NOMO-1 treated with DMSO at 0.1 percent for 48 hours (cell line): ENCODE results near the gene EGF.
A peak's percentile ranks its signal among the peaks of the same experiment; 100 is the strongest.

Source experiments
- DNase-seq: peaks from one replicate; lab custom pipeline; 2025; ENCODE audit not compliant: unreplicated experiment; lab: John Stamatoyannopoulos, UW

The EGF gene

DNA sequence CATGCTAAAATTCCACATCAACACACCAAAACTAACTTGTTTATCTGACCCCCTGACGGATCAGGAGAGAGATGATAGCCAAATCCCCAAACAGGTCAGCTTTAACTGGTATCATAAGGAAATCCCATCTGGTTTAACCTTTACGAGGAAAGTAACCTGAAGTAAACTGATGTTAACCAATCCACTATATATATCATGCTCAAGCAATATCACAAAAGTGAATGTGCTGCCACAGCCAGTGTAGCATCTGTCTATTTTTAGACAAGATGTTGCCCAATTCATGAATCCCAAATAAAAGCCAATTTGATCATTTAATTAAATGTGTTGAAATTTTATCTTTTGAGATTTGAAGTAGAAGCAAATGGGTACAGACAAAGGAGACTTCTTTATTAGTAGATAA lies 44.5 kb downstream of the EGF start:
- DNase-seq, result no peak

DNA sequence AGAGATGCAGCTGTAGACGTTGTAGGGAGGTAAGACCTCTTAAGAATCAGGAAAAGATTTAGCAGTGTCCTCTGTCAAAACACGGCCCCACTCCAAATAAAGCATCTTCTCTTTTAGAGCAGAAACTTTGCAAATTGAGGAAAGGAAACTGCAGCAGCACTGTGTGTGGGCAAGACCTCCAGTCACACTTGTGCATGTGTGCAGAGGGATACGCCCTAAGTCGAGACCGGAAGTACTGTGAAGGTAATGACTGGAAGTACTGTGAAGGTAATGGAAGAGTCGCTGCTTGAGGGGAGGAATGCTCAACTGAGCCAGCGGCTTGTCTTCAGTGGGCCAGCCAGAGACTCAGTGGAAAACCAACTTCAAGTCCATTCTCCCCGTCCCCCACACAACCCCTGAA lies 46.5 kb downstream of the EGF start:
- DNase-seq, result peak; percentile 48

DNA sequence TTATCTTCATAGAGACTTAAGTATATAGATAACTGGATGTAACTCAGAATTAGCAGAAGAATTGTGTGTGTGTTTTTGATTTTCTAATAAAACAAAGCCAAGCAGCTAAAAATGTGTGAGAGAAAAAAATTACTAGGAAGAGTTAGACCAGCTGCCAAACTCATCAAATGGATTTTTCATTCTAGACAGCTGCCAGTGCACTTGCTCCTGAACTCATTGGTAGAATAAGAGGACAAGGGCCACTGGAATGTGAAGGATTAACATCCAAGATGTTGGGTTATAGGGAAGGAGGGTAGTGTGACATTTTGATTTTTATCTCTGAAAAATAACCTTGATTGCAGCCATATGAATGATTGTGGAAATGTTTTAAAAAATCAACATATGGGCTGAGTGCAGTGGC lies 49.7 kb downstream of the EGF start:
- DNase-seq, result no peak

GRCh38 chr4:109966891-109967481 lies 54.3 kb downstream of the EGF start:
- no peak for DNase-seq

DNA sequence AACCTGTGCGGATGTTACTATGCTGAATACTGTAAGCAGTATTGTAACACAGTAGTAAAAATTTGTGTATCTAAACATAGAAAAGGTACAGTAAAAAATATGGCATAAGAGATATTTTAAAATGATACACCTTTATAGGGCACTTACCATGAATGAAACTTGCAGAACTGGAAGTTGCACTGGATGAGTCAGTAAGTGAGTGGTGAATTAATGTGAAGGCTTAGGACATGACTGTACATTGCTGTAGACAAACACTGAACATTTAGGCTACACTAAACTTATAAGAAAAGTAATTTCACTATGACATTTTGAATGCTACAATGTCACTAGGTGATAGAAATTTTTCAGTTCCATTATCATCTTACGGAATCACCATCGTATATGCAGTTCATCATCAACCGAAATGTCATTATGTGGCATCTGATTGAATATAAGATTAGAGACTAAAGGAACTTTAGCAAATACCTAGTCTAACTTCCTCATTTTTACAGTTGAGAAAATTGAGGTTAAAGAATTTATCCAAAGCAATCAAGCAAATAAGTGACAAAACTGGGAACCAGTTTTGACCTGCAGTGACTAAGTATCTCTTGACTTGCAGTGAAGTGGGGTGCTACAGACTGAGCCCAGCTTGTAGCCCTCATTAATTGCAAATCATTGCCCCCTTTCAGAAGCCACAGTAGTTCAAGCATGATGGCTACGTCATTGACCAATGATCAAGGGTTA lies 55.3 kb downstream of the EGF start:
- DNase-seq, result peak; percentile 37

DNA sequence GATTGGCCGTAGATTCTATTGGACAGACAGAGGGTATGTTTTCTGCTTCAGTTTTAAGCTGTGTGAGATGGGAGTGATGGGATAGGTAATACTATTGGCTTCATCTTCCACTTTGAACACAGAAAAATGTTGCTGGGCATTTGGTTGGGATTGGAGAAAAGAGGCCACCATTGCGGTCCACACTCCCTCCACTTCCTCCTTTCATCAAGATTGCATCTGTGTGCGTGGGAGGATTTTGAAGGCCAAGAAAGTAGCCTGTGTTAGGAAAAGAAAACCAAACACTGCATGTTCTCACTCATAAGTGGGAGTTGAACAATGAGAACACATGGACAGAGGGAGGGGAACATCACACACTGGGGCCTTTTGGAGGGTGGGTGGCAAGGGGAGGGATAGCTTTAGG lies 56.4 kb downstream of the EGF start:
- DNase-seq, result no peak

DNA sequence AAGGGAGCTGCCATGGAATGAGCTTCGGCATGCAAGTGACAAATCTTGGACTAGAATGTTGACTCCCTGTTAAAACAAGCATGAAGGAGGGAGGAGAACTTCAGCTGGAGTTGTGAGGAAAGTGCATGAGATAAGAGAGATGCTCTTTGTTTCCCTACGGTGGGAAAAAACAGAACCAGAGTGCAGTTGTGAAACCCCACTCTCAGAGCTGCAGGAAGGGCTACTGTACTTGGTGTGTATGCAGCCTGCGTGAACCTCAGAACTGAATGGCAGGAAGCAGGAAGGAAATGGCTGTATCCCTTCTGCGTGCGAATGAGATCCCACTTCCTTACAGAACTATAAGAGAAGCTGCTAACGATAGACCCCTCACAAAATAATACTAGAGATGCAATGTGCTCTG lies 57.2 kb downstream of the EGF start:
- DNase-seq, result peak; percentile 31

DNA sequence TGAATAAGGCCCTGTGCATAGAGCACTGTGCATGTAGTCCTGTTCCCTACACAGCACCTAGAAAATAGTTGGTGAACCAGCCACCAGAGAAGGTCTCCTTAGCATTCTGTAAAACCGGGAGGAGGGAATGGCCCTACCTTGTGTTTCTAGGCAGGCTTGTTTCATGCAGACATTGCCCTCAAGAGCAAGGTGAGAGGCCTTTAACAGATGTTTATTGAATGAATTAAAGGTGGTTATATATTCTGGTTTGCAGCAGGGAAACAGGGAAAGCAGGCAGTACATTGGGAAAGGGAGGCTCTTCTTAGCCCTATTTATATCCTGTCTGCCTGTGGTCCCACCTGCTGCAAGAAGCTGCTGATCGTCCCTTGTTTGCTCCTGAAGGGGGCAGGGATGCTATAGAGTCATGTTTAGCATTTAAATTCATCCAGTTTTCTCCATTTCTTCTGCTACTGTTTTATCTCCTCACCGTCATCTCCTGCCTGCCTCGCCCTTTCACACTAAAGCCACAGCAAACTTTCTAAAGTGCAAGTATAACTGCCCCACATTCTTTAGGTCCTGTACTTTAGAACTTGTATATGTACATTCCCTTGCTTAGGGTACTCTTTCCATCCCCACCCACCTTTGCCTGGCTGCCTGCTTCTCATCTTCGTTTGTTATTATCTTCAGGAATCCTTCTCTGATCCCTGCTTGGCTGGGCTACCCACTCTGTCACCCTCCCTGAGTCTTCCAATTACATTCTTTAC lies 60.3 kb downstream of the EGF start:
- no peak for DNase-seq

GRCh38 chr4:109973529-109973905 lies 60.8 kb downstream of the EGF start:
- no peak for DNase-seq

GRCh38 chr4:109976189-109976588 lies 63.5 kb downstream of the EGF start:
- DNase-seq, result no peak

DNA sequence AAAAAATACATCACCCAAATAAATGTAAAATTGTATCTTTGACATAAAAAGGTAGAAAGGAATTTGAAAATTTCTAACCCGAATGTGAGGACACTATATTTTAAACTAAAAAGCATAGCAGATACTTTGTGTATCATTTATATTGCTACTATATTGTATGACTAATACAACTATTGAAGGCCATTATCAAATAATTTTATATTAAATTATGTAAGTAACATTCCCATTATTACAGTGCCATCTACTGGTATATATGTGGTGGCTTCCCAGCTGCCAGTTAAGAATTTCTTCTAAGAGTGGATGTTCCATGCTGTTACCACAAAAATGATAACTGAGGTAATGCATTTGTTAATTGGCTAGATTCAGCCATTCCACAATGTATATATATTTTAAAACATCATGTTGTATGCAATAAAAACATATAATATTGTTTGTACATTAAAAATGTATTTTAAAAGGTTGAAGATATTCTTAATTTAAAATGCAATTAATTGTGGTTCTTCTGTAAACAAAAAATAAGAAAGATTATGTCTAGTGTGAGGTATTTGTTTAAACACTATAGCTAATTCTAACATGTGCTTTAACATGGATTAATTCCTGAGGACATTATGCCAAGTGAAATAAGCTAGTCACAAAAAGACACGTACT lies 65.3 kb downstream of the EGF start:
- DNase-seq, result no peak

DNA sequence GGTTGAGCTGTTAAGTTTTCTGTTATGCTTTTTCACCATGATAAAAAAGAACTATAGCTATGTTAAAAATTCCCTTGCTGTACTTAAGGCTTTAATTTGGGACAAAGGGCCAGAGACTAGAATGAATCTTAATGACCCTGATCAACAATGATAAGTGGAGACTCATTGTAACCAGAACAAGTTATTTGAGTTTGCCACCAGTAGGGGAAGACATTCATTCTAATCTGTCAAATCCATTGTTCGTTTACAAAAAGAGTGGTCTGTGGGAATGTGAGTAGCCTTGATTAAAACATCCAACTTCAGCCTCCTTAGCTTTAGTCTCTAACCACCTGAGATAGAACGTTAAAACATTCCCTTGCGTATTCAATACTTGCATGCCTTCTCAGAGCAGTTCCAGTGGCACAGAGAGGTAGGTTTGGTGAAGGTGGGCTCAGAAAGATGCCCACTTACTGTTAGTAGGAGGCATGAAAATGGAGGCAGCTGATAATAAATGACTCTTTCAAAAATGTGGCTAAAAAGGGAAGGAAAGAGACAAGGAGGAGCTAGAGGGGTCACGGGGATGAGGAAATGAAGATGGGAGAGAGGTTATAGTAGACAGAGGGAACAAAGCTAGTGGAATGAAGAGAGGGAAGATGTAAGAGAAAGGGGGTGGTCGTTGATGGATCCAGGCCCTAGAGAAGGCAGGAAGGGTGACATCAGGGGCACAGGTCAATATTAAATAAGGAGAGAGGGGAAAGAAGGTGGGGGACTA lies 66.2 kb downstream of the EGF start:
- DNase-seq, result no peak

DNA sequence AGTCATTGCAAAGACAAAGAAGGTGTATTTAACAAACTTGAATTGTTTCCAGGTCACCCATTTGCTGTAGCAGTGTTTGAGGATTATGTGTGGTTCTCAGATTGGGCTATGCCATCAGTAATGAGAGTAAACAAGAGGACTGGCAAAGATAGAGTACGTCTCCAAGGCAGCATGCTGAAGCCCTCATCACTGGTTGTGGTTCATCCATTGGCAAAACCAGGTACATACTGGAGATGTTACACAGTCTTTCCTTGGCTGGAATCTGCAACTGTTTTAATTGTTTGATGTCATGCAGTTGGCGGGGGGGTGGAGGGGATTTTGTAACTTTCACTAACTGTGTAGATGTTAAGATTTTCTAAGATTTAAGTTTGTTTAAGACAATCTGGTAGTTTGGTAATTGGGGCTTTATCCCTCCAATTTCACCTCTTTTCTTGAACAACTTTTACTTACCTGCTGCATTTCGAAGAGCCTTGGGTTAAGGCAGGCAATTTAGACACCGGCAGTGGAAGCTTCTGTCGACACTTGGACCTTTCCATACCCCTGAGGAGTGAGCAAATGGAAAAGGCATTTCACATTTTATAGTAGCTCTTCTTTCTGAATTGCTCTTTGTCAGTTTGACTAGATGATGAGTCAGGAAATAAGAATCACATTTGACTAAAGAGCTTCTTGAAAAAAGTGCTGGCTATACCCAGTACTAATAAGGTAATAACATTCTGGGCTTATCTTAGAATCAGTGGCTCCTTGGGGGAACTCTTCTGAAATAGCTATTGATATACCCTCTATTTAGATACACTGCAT lies 67.4 kb downstream of the EGF start:
- no peak for DNase-seq

DNA sequence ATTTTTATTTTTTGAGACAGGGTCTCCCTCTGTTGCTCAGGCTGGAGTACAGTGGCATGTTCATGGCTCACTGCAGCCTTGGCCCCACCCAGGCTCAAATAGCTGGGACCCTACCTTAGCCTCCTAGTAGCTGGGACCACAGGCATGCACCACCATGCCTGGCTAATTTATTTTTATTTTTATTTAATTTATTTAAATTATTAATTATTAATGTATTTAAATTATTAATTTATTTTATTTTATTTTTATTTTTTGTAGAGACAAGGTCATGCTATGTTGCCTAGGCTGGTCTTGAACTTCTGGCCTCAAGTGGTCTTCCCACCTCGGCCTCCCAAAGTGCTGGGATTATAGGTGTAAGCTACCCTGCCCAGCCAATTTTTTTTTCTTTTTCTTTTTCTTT lies 69.3 kb downstream of the EGF start:
- DNase-seq, result no peak

DNA sequence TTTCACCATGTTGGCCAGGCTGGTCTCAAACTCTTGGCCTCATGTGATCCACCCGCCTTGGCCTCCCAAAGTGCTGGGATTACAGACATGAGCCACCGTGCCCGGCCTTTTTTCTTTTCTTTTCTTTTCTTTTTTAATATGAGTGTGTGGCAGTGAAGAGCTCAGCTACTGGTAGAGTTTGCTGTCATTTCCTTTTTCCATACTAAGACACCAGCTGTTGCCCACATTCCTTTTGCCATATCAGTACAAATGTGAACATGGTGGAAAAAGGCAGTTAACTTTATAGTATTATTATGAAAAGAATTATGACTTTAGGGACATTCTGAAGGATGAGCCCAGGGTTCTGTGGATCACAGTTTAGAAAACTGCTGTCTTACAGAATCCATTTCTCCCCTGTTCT lies 69.8 kb downstream of the EGF start:
- no peak for DNase-seq

DNA sequence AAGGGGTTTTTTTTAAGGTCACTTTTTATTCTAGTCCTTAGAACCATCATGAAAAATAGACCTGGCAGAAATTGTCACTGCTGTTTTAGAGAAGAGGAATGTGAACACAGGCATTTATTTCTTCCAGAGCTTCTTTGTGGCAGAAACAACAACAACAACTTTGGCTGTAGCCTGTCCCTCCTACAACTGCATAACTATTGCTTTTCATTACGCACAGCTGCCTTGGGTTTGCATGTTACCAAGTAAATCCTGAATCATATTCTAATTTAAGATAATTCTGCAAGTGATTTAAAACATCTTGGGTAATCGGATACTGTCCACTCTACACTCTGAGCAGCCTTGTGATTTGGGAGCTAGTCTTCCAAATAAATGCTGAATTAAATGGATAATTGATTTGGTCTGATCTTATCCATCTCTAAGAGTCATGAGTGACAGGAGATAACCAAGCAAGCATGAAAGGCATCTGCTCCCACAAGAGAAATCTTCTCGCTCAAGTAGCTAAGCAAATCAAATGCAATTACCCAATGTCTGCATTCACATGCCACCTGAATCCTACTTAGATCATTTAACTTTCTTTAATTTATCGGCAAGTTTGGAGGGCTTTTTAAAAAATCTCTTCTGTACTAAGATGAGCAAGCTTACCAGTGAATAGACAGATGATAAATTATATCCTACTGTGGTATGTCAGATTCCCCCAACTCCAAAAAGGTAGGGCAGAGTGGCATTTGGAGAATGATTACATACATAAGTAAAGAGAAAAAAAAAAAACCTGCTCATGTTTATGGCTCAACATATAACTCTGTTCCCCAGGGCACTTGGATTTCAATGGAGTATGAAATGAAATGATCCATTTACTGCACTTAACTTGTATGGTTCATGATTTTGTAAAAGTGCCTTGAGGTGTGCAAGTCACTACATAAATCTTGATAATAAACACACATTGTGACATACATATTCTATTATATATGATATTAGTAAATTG lies 73.6 kb downstream of the EGF start:
- DNase-seq, result no peak

DNA sequence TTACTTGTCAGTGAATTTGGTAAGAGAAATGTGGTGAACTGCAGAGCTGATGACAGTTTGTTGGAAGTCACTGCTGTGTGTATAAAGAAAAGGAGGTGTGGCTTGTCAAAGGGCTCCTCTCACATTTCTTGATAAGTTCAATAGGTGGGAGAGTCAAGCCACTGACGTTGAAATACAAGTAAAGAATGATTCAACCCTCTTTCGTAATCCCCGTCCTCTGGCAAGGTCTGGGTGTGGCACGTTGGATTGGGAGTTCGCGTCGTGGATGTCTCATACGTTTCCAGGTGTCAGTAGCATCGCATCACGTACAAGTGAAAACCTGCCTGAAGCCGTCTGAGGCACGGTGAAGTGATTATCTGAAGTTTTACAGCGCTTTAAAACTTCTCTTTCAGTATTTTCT lies 76.4 kb downstream of the EGF start:
- DNase-seq, result no peak

DNA sequence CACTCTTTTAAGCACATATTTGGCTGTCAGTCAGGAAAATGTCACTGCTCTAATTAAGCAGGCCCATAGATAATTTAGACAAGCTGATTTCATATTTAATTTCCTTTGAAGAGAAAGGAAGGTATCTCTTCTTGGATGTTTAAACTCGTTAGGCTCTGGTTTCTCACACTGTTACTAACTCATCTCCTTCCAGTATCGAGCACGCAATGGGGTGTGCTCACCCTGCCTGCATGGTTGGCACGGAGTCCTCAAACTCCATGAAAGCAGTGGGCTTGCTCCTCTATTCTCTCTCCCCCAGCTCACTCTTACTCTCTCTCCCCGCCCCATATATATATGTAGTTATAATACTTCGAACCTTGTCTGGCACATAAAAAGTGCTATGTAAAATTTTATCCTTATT lies 76.9 kb downstream of the EGF start:
- DNase-seq, result no peak
